NCI-H1436 (cell line): ENCODE results near the gene CNTN5.

Source experiments
- DNase-seq: peaks from one replicate; lab custom pipeline; 2025; lab: John Stamatoyannopoulos, UW

The CNTN5 gene

DNA sequence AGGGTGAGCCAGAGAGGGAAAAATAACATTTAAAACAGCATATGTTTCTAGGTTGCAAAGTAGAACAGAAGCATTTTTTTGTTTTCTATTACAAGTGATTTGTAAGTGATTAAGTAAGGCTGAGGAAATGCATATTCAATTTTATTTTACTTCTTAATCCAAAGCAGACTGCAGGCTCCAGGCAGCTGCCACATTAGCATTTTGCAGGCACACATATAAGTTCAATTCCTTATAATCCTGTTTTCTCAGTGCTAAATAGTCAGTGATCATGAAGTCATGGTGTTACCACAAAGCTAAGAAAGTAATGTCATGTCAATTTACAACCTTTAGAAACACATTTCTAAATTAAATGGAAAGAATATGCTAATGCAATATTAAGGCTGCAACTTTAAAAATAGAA is 149.8 kb downstream of the CNTN5 start:
- DNase-seq, result no peak

DNA sequence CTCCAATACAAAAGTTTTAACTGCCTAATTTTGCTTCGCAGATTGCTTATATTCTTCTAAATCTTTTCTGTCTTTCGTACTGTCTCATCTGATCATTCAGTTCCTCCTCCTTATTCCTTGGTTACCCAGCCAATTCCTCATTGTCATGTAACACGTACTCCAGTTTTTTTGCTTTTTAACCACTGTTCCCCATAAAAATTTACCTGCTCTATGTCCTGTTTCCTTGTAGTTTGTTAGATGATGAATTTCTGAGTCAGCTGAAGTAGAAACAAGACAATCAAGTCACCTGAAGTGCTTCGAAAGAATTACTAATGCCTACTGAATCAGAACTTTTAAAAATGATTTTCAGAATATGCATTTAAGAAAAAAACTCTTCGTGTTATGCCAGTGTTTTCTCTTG is 150.6 kb downstream of the CNTN5 start:
- DNase-seq, result no peak

DNA sequence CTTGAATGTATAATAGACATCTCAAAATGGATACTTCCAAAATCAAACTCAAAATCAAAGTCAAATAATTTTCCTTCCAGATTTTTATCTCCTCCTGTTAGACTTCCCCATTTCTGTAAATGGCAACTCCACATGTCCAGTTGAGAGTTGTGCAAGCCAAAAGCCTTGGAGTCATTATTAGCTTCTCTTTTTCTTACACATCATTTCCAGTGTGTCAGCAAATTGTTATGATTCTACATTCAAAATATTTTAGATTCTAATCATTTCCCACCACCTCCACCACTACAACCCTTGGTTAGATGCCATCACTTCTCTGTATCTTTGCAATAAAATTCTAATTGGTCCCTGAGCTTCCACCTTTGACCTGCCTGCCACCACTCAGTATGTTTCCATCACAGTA is 155.7 kb downstream of the CNTN5 start:
- no peak for DNase-seq

DNA sequence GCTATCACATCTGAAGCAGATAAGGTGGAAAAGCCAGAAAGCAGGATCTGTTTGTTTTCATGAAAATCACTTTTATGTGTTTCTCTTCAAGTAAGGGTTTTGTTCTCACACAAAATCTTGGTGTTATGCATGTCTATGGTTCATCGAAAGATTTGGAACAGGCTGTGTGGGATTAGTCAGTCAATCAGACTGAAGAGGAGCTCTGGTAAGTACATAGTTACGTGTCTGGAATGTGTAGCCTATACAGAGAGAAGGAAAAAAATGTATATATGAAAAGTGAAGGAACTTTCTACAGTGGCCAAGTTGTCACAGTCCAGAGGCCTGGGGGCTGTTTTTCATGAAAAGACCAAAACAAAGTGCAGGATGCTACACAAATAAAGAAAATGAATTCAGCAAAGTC is 156.7 kb downstream of the CNTN5 start:
- DNase-seq, result no peak

DNA sequence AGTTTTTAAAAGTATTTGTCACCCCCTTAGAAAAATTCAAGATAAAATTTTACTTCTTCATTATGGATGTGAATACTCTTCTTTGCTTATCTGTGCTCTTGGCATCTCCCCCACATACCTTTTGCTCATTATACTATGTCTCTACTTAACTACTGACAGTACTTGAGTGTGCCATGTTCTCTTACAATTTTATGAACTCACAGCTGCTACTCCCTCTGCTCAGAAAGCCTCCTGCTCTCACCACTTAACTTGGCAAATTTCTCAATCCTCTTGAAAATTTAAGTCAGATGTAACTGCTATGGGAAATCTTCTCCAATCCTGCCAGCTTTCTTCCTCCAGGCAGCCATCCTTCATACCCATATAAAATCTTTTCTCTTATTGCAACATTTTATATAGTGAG is 163.4 kb downstream of the CNTN5 start:
- DNase-seq, result no peak

DNA sequence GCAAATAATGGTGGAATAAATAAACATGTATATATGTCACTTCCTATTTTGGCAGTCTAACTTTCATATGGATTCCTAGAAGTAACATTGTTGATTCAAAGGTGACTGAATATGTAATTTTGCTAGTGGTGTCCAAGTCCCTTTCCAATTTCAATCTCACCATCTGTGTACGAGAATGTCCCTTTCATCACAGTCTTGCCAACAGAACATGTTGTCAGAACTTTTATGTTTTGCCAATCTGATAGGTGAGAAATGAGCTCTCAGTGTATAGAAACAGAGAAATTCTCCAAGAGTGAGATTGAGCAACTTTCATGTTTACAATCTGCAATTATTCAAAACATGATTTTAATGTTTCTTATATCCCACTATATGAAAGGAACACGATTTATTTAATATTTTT is 167.5 kb downstream of the CNTN5 start:
- no peak for DNase-seq

DNA sequence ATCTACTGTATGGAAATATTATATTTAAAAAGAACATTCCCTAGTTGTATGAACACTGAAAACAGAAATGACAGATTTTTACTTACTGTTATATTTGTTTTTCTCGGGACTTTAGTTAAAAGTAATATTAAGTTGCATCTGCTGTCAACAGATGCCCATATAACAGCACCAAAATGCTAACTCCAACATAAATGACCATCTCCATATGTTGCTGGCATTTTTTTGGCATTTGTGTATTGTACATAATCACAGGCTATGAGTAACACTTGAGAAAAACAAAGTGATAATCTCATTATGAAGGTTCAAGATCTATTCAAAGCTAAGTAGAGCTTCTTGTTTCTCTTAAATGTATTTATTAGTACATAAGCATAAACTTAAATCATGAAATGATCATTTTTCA is 172.0 kb downstream of the CNTN5 start:
- DNase-seq, result no peak

DNA sequence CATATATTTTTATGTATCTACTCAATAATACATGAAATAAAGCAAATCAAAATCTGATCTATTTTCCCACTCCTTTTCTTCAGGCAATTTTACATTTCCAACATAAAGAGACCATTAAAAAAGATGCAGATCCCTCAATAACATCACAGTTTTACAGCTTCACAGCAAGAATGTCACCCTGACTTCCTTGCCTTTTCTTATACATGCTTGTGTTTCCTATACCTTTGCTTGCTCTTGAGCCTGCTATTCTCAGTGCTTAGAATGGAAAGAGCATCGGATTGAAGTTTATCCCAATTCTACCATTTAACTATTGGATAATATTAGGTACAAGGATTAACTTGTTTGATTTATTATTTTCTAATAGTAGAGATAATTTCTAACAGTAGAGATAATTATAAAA is 176.7 kb downstream of the CNTN5 start:
- no peak for DNase-seq

DNA sequence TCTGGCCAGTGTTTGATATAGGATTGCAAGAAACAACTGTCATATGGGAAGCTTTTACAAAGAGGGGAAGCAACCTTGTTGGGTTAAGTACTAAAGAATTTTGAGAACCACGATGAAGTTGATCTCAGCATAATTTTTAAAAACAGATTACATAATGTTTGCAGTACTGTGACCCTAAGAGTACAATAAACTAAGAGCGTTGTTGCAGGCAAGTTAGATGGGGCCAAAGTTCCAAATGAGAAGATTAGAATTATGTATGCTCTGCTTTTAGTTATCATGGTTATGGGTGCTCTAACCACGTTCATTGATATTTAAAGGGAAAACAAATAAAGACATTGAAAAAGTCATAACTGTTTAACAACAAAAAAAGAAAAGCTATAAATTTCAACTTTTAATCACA is 177.5 kb downstream of the CNTN5 start:
- no peak for DNase-seq

DNA sequence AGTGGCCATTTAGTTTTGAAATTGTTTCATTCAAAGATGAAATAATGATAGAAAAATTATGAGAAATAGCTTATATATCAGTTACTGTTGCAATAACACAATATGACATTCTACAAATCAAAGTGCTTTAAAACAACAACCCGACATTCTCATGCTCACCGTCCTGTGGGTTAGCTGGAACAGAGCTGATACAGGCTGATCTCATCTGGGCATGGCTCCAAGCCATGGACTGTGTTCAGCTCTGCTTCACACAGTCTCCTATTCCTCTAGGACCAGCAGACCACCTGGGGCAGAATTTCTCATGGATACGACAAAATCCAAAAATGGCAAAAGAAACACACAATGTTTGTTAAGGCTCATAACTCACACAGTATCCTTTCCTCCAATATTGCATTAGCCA is 178.6 kb downstream of the CNTN5 start:
- no peak for DNase-seq

DNA sequence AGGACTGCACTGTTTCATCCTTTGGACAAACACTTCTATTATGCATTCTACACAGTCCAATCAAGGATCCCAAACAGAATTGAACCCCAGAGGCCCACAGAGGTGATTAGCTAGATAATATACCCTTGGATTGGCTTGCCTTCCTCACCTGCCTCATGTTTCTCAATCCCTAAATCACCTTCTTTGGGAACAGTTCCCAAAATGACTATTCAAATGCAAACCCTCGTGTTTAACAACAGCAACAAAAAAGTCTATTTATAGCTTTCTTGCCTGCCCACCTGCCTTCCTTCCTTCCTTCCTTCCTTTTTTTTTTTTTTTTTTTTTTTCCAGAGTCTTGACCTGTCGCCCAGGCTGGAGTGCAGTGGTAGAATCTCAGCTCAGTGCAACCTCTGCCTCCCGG is 180.0 kb downstream of the CNTN5 start:
- DNase-seq, result no peak

DNA sequence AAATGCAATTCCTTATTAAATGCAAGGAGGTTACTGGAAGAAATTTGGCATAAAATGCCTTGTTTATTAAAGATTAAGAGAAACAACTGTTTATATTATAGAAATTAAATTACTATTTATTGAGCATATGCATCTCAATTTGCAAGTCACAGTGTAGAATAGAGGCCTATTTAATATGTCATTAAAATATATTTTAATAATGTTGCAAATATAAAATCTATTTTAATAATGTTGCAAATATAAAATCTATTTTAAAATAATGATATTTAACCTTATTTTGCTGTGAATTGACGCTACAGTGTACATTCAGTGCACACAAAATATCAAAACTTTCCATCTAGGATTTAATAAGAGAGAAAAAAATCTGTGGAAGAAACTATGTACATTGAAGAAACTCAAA is 188.1 kb downstream of the CNTN5 start:
- DNase-seq, result no peak

DNA sequence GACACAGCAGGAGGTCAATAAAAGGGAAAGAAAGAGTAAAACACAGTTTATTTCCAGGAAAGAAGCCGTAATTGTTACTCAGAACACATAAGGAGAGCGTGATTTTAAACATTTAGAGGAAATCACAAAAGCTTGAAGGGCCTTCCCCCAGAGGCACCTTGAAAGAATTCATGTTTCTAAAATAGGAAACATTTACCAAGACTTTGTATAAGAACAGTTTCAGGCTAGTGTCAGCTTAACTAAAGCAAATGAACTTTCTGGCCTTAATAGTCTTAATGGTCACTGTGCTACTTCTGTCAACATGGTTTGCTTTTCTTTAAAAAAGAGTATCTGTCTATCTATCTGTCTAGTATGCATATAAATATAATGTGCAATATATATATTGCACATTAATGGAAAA is 208.8 kb downstream of the CNTN5 start:
- no peak for DNase-seq

DNA sequence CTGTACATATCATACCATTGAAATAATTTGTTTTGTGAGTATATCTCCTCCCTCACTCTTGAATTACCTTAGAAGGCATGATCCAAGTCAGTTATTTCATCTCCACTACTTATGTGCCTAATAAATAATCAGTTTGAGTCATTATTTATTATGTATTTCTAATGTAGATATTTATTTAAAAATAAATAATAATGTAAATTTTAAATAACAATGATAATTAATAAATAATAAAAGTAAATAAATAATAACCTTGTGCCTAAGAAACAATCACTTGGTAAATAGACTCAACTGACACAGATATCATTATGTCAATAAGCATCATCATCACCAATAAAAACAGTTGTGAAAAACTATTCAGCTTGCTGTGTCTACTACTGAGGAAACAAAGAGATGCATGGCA is 213.8 kb downstream of the CNTN5 start:
- no peak for DNase-seq

DNA sequence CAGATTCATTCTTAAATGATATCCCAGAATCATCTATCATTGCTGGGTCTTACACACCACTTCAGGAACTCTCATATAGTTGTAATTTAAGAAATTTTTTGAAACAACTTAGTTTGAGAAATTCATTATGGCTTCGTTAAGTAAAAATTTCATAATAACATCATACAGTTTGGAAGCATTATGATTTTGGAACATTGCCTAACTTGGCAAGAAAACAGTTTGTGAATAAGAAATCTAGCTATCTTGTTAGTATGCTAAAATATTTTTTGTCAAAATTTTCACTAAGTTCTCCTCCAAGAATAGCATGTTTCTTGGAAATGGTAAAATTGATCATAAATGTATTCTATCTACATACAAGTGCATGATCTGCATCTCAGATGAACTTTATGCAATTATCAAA is 217.7 kb downstream of the CNTN5 start:
- DNase-seq, result no peak

DNA sequence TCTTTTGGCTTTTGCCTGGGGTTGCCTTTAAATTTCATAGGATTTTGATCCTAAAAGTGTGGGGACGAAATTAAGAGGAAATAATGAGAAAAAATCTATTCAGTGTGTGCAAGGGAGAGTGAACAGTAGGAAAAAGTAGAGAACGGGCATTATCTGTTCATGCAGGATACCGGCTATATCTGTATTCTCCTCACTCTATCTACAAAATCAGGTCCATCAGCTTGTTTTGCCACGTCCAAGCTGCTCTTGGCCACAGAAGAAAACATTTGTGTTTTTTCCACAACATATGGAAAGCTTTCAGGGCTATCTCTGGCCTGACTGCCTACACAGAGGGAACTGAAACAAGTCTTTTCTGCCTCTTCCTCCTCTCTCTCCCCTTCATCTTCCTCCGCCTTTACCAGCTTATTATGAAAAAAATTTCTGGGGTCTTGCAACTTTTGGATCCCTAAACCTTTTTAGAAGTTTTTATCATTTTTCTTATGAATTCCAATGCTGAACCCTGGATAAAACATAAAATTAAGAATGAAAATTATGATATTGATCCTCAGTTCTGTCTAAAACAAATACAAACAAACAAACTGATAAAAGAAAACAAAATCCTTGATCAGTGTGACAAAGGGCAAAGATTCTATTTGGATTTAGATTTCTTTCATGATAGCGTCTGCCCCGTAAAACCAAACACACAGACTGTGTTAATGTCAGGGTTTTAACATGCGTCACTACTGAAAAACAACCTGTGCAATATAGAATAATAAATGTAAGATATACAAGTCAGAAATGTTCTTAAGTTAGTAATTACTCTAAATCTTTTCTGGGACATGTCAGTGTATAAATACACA is 219.7 kb downstream of the CNTN5 start:
- no peak for DNase-seq

DNA sequence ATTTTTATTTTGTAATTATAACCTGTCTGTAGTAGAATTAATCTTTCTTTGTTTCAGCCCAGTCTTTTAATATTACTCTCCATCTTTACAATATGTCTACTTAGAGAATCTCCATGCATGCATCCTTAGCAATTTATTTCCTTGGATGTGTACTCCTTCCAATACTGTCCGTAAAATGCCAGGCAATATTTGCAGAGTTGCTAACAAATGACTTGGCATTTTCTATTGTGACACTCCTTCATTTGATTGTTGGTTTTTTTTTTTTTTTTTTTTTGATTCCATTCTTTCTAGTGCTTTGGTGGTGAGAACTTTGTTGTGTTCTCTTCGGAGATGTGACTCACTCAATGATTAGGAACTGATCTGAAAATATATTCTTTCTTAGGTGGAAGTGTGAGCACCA is 220.3 kb downstream of the CNTN5 start:
- DNase-seq, result no peak

DNA sequence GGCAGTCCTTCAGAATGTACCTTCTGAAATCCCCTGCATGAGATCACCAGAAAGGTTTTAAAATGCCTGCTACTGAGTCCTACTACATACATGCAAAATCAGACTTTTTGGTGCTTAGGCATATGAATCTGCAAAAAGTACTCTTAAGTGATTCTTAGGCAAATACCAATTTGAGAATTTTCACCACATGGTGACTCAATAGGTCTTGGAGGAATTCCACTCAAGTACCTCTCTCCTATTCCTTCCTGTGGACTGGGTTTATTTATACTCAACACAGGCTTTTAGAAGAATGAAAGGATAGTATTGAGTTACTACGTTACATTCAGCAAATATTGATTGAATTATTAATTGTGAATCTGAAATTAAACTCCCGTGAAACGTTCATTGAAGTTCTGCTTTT is 223.9 kb downstream of the CNTN5 start:
- no peak for DNase-seq

DNA sequence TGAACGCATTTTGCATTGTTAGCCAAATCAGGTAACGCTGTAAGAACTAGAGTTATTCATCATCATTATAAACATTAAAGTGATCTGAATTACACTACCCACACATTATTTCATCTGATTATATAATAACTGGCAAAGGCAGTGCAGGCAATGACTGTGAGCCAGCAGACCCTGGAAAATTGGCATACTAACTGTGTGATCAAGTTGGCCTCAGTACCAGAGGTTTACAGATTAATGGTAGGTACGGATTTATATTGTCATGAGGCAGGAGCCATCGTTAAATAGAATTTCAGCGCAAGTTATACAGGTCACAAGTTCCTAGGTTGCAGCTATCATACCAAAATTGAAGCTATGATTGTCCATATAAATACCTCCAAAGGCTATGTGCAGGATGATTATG is 225.4 kb downstream of the CNTN5 start:
- DNase-seq, result no peak

DNA sequence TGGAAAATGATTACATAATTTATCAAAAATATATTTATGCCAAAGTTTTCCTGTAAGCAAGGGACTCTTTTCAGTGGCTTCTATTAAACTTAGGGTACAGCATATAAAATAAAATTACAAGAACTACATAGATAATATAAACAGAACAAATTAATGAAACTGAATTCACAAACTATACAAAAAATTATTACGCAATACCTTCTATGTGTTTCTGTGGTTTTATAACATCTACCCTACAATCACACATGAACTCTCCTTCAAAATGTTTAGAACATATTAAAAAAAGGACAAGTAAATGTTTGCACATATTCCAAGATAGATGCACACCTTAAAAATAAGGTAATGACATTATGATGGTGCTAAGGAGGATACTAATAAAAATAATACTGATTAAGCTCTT is 235.9 kb downstream of the CNTN5 start:
- no peak for DNase-seq

DNA sequence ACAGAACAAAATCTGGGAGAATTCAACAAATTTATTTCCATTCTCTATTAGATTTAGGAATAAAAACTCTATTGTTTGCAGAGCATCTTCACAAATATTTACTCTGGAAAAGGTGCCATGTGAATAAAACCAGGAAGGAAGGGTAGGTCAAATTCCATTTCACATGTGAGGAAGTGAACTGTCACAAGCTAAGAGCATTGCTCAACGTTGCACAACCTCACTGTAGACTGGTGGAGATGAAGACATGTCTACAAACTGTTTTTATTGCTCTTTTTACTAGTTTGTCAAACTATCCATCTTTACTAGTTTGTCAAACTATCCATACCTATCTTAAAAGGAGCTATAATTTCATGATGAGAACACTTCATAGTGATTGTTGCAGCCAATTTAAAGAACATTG is 236.4 kb downstream of the CNTN5 start:
- no peak for DNase-seq

DNA sequence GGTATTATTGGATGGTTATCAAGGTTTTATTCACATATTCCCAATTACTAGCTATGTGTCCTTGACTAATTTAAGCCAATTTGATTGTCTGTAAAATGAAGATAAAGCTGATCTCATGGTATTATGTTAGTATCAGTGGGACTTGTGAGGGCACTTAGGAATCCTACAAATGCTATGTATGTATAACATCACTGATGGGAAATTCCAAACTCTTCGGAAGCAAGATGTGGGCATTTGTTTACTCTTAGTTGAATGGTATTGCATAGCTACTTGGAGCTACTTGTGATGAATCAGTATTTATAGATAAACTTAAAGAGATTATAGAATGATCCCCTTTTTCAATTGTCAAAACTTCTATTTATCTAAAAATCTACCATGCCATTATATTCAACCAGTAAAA is 239.9 kb downstream of the CNTN5 start:
- DNase-seq, result no peak

DNA sequence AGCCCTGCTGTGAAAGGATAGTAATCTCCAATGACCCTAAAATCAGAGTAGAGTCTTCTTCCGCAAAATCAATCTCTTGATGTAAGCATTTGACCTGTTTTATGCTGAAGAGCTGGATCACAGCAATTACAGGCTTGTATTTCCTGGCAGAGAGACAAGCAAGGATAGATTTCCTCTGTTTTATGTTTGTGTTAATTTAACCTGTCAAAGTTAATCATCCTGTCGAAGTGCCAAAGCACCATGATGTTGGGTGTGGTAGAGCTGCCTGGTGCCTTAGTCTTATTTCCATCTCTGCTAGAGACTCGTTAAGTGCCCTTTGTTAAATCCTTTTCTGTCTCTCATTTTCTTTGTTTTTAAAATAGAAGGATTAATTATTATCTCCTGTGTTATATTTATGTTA is 248.1 kb downstream of the CNTN5 start:
- DNase-seq, result no peak

DNA sequence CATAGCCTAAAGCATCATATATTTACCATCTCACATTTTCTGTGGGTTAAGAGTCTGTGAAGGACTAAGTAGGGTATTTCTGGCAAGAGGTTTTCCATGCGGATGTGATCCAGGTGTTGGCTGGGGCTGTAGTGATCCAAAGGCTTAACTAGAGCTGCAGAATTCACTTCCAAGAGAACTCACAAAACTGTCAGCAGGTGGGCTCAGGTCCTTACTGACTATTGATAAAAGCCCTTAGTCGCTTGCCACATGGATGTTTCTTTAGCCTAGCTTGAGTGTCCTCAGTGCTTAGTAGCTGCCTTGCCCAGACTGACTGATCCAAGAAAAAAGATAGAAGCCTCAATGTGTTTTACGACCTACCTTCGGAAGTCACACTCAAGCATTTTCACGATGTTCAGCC is 250.8 kb downstream of the CNTN5 start:
- no peak for DNase-seq

DNA sequence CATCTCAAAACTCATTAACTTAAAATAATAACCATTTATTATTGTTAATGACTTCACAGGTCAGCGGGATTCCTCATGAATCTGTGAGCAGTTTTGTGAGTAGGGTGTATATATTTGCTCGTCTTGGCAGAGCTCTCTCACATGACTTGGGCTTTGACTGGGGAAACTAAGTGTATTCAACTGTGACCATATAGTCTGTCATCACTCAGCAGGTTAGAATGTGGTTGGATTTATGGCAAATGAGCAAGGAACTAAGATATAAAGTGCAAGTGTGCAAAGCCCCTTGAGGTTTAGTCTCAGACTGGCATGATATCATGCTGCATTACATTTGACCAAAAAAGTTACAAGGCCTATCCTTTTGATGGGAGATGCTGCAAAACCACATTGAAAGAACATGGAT is 254.8 kb downstream of the CNTN5 start:
- no peak for DNase-seq
